GM12801 (cell line): ENCODE data around the gene ABHD11.

Source experiments
- TF ChIP-seq, protein P1 (sequence below): IDR thresholded peaks from one replicate; pipeline ENCODE4 v1.5.1; 2011; ENCODE audit warnings: control low read depth; ENCODE audit not compliant: insufficient read length; ENCODE audit errors: extremely low read depth

ABHD11 gene

DNA sequence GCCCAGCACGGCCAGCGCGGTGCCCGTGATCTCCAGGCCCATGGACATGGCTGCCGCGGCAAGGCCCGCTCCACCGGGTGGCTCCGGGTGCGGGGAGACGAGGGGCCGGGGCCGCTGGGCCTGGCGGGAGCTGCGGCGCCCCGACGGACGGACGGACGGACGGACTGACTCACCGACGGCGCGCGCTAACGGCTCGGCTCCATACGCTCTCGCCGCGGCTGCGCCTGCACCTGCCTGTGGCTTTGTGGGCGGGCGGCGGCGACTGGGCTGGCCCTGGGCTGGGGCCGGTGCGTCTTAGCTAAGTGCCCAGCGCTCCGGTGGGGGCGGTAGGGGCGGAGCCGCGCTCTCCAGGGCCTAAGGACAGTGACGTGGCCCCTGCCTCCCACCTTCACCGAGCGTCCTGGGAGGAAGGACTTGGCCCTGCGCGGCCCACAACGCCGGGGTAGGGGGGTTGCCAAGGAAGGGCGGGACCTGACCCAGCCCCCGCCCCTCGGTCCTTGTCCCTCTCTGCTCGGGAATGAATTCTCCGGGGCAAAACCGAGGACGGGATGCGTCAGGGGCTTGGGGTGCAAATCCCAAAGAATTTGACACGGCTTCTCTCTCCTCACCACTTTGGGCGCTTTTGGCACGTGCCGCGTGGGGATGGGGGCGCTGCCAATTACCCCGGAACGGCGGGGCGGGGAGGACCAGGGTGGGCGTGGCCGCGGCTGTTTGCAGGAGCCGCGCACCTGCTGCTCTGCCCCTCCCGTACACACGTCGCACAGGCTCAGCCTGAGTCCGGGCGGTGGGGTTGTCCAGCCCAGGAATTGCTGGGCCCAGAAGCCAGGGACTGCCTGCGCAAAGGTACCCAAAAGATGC, 31.6 kb upstream of the ABHD11 start, which contains the start of gene CLDN3:
CLDN3 (minus strand) TSS at position 269 of the 858 bp plus-strand sequence; CDS start at position 48, 221 bp downstream.
- TF ChIP-seq, protein P1, sequence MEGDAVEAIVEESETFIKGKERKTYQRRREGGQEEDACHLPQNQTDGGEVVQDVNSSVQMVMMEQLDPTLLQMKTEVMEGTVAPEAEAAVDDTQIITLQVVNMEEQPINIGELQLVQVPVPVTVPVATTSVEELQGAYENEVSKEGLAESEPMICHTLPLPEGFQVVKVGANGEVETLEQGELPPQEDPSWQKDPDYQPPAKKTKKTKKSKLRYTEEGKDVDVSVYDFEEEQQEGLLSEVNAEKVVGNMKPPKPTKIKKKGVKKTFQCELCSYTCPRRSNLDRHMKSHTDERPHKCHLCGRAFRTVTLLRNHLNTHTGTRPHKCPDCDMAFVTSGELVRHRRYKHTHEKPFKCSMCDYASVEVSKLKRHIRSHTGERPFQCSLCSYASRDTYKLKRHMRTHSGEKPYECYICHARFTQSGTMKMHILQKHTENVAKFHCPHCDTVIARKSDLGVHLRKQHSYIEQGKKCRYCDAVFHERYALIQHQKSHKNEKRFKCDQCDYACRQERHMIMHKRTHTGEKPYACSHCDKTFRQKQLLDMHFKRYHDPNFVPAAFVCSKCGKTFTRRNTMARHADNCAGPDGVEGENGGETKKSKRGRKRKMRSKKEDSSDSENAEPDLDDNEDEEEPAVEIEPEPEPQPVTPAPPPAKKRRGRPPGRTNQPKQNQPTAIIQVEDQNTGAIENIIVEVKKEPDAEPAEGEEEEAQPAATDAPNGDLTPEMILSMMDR = no peak

DNA sequence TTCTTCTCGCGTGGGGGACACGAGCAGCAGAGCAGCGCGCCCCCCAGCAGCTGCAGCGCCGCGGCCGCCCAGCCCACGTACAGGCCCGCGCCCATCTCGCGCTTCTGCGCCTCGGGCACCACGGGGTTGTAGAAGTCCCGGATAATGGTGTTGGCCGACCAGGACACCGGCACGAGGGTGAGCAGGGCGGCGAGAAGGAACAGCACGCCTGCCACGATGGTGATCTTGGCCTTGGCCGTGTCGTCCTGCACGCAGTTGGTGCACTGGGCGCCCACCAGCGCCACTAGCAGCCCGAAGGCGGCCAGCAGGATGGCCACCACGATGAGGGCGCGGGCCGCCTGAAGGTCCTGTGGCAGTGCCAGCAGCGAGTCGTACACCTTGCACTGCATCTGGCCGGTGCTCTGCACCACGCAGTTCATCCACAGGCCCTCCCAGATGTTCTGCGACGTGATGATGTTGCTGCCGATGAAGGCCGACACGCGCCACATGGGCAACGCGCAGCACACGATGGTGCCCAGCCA, 30.9 kb upstream of the ABHD11 start:
- TF ChIP-seq, protein P1 = no peak

DNA sequence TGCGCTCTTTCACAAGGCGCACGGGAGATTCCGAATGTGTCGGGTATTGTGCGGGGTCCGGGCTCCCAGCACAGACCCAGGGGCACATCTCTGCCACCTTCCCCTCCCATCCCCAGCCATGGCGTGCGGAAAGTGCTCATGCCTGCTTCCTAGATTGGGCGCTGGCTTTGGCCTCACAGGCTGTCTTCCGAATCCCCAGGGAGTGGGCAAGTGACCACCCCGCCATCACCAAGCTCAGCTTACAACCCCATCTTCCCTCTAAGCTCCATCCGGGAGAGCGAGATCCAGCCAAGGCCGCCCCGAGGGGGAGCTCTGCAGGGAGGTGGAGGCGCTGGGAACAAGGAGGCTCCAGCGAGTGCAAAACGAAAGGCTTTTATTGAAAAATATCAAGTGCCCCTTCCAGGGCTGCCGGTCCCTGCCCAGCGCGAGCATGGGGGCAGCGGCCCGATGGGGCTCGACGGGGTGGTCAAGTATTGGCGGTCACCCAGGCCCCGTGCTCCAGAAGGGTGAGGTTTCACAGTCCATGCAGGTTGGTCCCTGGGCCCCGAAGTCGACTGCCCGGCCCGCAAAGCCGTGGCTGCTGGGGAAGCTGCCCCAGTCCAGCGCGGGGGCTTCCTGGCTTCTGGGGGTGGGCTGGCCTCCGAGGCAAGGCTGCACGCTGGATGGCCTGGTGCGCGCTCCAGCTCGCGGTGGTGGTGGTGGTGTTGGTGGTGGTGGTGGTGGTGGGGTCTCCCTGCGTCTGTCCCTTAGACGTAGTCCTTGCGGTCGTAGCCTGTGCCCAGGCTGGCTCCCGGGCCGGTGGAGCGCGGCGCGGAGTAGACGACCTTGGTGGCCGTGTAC, 30.3 kb upstream of the ABHD11 start:
- TF ChIP-seq, protein P1 = no peak

DNA sequence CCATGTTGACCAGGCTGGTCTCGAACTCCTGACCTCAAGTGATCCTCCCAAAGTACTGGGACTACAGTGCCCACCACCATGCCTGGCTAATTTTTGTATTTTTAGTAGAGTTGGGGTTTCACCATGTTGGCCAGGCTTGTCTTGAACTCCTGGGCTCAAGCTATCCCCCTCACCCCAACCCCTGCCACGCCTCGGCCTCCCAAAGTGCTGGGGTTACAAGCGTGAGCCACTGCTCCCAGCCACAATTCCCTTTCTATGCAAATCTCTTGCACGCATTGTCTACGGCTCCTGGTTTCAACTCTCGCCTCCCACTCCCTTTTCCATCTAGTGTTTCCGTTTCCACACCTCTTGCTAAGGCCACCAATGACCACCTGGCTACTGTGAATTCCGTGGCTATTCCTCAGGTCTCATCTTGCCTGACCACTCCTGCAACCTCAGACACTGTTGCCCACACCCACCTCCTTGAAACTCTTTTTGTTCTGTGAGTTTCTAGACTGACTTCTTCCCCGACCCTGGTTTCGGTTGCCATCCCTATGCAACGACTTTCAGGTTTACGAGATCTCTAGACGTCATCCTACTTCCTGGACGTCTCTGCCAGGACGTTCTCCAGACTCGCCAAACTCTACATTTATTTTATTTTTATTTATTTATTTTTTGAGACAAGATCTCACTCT, 28.1 kb upstream of the ABHD11 start:
- TF ChIP-seq, protein P1 = no peak

DNA sequence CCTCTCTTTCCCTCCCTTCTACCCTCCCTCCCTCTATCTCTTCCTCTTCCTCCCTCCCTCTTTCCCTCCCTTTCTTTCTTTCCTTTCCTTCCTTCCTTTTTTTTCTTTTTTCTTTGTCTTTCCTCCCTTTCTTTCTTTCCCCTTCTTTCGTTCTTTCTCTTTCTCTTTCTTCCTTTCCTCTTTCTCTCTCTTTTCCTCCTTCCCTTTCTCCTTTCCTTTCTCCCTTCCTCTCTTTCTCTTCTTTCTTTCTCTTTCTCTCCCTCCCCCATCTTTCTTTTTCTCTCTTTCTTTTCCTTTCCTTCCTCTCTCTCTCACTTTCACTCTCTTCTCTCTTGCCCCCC, 24.0 kb upstream of the ABHD11 start:
- TF ChIP-seq, protein P1 = no peak

DNA sequence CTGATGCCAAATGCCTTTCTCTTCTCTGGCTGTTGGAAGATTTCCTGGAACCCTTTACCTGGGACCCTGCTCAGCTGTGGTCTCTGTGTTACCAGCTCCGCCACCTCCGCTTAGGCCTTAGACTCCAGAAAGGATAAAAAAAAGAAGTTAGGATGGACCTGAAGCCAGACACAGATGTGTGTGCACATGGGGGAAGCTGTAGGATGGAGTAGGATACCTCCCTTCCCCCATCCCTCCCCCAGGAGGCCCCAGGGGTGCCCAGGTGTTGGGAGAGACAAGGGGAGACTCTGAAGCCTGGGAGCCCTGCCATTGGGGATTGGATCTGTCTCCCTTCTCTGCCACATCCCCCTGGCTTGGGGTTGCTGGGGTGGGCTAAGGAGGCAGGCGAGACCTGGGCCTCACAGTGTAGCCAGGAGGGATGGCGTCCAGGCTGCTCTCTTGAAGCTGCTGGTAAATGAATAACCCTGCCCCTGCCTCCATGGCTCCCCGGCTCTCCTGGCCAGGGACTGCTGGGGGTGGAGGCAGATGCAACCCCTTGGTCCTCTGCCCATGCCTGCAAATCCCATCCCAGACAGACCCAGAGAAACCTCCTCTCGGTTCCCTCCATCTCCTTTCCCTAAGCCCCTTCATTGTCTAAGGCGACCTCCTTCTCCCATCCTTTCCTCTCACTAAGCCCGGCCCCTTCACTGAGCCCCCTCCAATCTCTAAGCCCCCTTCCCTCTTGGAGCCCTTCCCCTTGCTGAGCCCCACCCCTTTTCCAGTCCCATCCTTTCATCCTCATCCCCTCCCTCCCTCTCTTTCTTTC, 23.5 kb upstream of the ABHD11 start:
- TF ChIP-seq, protein P1 = no peak
